ENCODE results near the gene TBC1D5. TPM values are rescaled to one million over a fixed set of nuclear protein-coding genes. Genes with fewer than 3 reads are reported as not detected.

TBC1D5 gene
- total RNA-seq, 2 donors from 2014 or later: 68.8 to 77.7 TPM

DNA sequence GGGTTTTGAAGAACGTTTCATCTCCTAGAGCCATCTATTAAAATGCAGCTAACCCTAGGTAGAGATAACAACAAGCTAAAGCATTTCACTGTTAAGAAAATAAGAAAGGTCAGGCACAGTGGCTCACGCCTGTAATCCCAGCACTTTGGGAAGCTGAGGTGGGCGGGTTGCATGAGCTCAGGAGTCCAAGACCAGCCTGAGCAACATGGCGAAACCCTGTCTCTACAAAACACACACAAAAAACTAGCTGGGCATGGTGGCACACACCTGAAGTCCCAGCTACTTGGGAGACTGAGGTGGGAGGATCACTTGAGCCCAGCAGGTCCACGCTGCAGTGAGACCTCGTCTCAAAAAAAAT lies 5.4 kb upstream of the TBC1D5 start:
- H3K27ac Mint-ChIP-seq: no peak overlapping the region
- Histone ChIP-seq H3K27ac (ENCODE audit: low read depth, low read length) (no peak overlapping the region), H3K4me3 (ENCODE audit: low read length) (no peak overlapping the region), H3K4me1 (ENCODE audit: control insufficient read depth, insufficient read depth, low read length) (no peaks in the 10 kb centered on the region), H3K27me3 (ENCODE audit: control insufficient read depth, insufficient read depth, low read length, poor library complexity, severe bottlenecking) (no peaks in the 10 kb centered on the region), H3K9ac (ENCODE audit: extremely low read depth, low read length, poor library complexity, severe bottlenecking) (no peak overlapping the region), H3K9me3 (ENCODE audit: control insufficient read depth, low read length) (no peaks in the 10 kb centered on the region), H3K36me3 (ENCODE audit: control insufficient read depth, insufficient read depth, low read length) (no peaks in the 10 kb centered on the region)
- H3K4me1 Mint-ChIP-seq: peaks cover 16% of the 10 kb centered on the region
- H3K4me3 Mint-ChIP-seq: no peak overlapping the region
- H3K36me3 Mint-ChIP-seq (ENCODE audit: low read depth): no peaks in the 10 kb centered on the region
- WGBS, 2 experiments (ENCODE audit: insufficient coverage in 1 of 2, insufficient read length in 1 of 2): 86 to 88% methylated on average over 4 to 6 of the region's 6 CpGs
- no peak for DNase-seq
- no peak for TF ChIP-seq CTCF (conservative IDR thresholded peaks at IDR 0.05)
- no peaks in the 10 kb centered on the region for H3K9me3 Mint-ChIP-seq
- no peaks in the 10 kb centered on the region for H3K27me3 Mint-ChIP-seq (ENCODE audit: insufficient read depth)

- Histone ChIP-seq H3K9me3 (ENCODE audit: control insufficient read depth, low read length) (no peaks in the 10 kb centered on the region), H3K27me3 (ENCODE audit: control insufficient read depth, insufficient read depth, low read length, poor library complexity, severe bottlenecking) (no peaks in the 10 kb centered on the region), H3K27ac (ENCODE audit: low read depth, low read length) (no peak overlapping the region), H3K4me3 (ENCODE audit: low read length) (no peak overlapping the region), H3K9ac (ENCODE audit: extremely low read depth, low read length, poor library complexity, severe bottlenecking) (no peak overlapping the region), H3K36me3 (ENCODE audit: control insufficient read depth, insufficient read depth, low read length) (no peaks in the 10 kb centered on the region), H3K4me1 (ENCODE audit: control insufficient read depth, insufficient read depth, low read length) (no peaks in the 10 kb centered on the region)
- Mint-ChIP-seq H3K9me3 (no peaks in the 10 kb centered on the region), H3K27me3 (ENCODE audit: insufficient read depth) (no peaks in the 10 kb centered on the region), H3K27ac (no peak overlapping the region), H3K4me1 (peaks cover 15% of the 10 kb centered on the region), H3K4me3 (no peak overlapping the region), H3K36me3 (ENCODE audit: low read depth) (no peaks in the 10 kb centered on the region)
- WGBS, 2 experiments (ENCODE audit: insufficient coverage in 1 of 2, insufficient read length in 1 of 2): 93 to 98% methylated on average over 4 to 6 of the region's 6 CpGs
- no peak for DNase-seq
- no peak for TF ChIP-seq CTCF (conservative IDR thresholded peaks at IDR 0.05)
Measured at GRCh38 chr3:17747174-17747889, 4.9 kb upstream of the TBC1D5 start.

- H3K36me3 Mint-ChIP-seq (ENCODE audit: low read depth): no peaks in the 10 kb centered on the region
- H3K9ac ChIP-seq (ENCODE audit: extremely low read depth, low read length, poor library complexity, severe bottlenecking): no peak overlapping the region
- no peaks in the 10 kb centered on the region for H3K36me3 ChIP-seq (ENCODE audit: control insufficient read depth, insufficient read depth, low read length)
- H3K27me3 Mint-ChIP-seq (ENCODE audit: insufficient read depth): no peaks in the 10 kb centered on the region
- no peak for TF ChIP-seq CTCF (conservative IDR thresholded peaks at IDR 0.05)
- no peak overlapping the region for H3K27ac Mint-ChIP-seq
- peaks cover 17% of the 10 kb centered on the region for H3K4me1 Mint-ChIP-seq
- H3K9me3 ChIP-seq (ENCODE audit: control insufficient read depth, low read length): no peaks in the 10 kb centered on the region
- no peaks in the 10 kb centered on the region for H3K4me1 ChIP-seq (ENCODE audit: control insufficient read depth, insufficient read depth, low read length)
- no peak overlapping the region for H3K4me3 Mint-ChIP-seq
- H3K27me3 ChIP-seq (ENCODE audit: control insufficient read depth, insufficient read depth, low read length, poor library complexity, severe bottlenecking): no peaks in the 10 kb centered on the region
- no peaks in the 10 kb centered on the region for H3K9me3 Mint-ChIP-seq
- no peak overlapping the region for H3K27ac ChIP-seq (ENCODE audit: low read depth, low read length)
- WGBS, 2 experiments (ENCODE audit: insufficient coverage in 1 of 2, insufficient read length in 1 of 2): 17 to 71% methylated on average over 1 to 2 of the region's 2 CpGs
- no peak overlapping the region for H3K4me3 ChIP-seq (ENCODE audit: low read length)
- DNase-seq: no peak
Measured at GRCh38 chr3:17745894-17746293, 3.5 kb upstream of the TBC1D5 start.
